GM19467 (cell line): ENCODE data around the gene KCNMA1.
"Not testable (repeated sequence)": the region's sequence is repeated elsewhere in the genome, so short reads cannot be mapped to it uniquely, and the experiment has no call there.

ENCODE experiments used
- ATAC-seq: cut with Tn5 transposase; IDR thresholded peaks from one replicate; pipeline ENCODE4 v1.9.1; 2021; ENCODE audit warnings: mild to moderate bottlenecking, moderate library complexity; ENCODE audit not compliant: unreplicated experiment

The KCNMA1 gene

GRCh38 chr10:77539147-77539935 lies 98.3 kb downstream of the KCNMA1 start:
- ATAC-seq = no peak

GRCh38 chr10:77537720-77538373 lies 99.8 kb downstream of the KCNMA1 start:
- ATAC-seq = no peak

- ATAC-seq = no peak
Measured at GRCh38 chr10:77537071-77537470, 100.5 kb downstream of the KCNMA1 start.

GRCh38 chr10:77533887-77534278 lies 103.7 kb downstream of the KCNMA1 start:
- no peak for ATAC-seq

- no peak for ATAC-seq
Measured at GRCh38 chr10:77533146-77533886, 104.3 kb downstream of the KCNMA1 start.

- no peak for ATAC-seq
Measured at GRCh38 chr10:77532068-77532467, 105.5 kb downstream of the KCNMA1 start.

- ATAC-seq = no peak
Measured at GRCh38 chr10:77531441-77532001, 106.1 kb downstream of the KCNMA1 start.

GRCh38 chr10:77530011-77530410 lies 107.6 kb downstream of the KCNMA1 start:
- no peak for ATAC-seq

- ATAC-seq = no peak
Measured at GRCh38 chr10:77529050-77529576, 108.5 kb downstream of the KCNMA1 start.

GRCh38 chr10:77527839-77528238 lies 109.8 kb downstream of the KCNMA1 start:
- no peak for ATAC-seq

- no peak for ATAC-seq
Measured at GRCh38 chr10:77526868-77527617, 110.6 kb downstream of the KCNMA1 start.

GRCh38 chr10:77524281-77524711 lies 113.3 kb downstream of the KCNMA1 start:
- ATAC-seq = no peak

- ATAC-seq = no peak
Measured at GRCh38 chr10:77522268-77522809, 115.3 kb downstream of the KCNMA1 start.

- ATAC-seq = no peak
Measured at GRCh38 chr10:77520995-77521394, 116.6 kb downstream of the KCNMA1 start.

GRCh38 chr10:77520290-77520689 lies 117.3 kb downstream of the KCNMA1 start:
- no peak for ATAC-seq

GRCh38 chr10:77519791-77520190 lies 117.8 kb downstream of the KCNMA1 start:
- ATAC-seq = not testable (repeated sequence)

GRCh38 chr10:77518910-77519274 lies 118.7 kb downstream of the KCNMA1 start:
- no peak for ATAC-seq

- ATAC-seq = no peak
Measured at GRCh38 chr10:77518241-77518909, 119.2 kb downstream of the KCNMA1 start.

- no peak for ATAC-seq
Measured at GRCh38 chr10:77516575-77516974, 121.0 kb downstream of the KCNMA1 start.

GRCh38 chr10:77514870-77515269 lies 122.7 kb downstream of the KCNMA1 start:
- ATAC-seq = no peak
